ENCODE measurements around the gene MICAL3. TPM values are rescaled to one million over a fixed set of nuclear protein-coding genes. Genes with fewer than 3 reads are reported as not detected.
"Not testable (repeated sequence)": the region's sequence is repeated elsewhere in the genome, so short reads cannot be mapped to it uniquely, and the experiment has no call there.

MICAL3 gene
- total RNA-seq, 4 donors from 2014 or later: 30.4 to 57.1 (median 37.7) TPM

DNA sequence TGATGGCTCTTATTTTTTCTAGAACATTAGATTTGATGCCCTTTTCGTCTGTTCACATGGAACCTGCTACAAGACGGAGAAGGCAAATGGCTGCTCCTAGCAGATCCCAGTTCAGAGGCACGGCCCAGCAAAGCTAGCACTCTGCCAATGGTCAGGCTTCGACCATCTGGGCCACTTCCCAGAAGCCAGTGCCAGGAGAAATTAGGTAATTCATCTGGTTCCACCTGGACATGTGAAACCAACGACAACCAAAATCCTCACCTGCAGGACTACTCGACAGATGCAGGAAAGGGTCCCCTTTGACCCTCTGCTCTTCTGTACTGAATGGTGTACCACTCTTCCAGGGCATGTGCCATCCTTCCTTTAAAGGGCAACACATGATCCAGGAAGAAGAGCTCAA is 25.4 kb downstream of the MICAL3 start:
- TF ChIP-seq, protein P1, sequence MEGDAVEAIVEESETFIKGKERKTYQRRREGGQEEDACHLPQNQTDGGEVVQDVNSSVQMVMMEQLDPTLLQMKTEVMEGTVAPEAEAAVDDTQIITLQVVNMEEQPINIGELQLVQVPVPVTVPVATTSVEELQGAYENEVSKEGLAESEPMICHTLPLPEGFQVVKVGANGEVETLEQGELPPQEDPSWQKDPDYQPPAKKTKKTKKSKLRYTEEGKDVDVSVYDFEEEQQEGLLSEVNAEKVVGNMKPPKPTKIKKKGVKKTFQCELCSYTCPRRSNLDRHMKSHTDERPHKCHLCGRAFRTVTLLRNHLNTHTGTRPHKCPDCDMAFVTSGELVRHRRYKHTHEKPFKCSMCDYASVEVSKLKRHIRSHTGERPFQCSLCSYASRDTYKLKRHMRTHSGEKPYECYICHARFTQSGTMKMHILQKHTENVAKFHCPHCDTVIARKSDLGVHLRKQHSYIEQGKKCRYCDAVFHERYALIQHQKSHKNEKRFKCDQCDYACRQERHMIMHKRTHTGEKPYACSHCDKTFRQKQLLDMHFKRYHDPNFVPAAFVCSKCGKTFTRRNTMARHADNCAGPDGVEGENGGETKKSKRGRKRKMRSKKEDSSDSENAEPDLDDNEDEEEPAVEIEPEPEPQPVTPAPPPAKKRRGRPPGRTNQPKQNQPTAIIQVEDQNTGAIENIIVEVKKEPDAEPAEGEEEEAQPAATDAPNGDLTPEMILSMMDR (IDR thresholded peaks at IDR 0.05): no peak
- TF ChIP-seq EP300 (IDR thresholded peaks at IDR 0.05): no peak
- no peak for TF ChIP-seq POLR2A (IDR thresholded peaks at IDR 0.05)
- TF ChIP-seq POLR2AphosphoS5 (IDR thresholded peaks at IDR 0.05): no peak
- WGBS: 94% methylated on average over 6 of the region's 6 CpGs
- Histone ChIP-seq H3K27ac (no peak overlapping the region), H3K36me3 (no peaks in the 10 kb centered on the region), H3K9me3 (no peaks in the 10 kb centered on the region), H3K27me3 (no peaks in the 10 kb centered on the region), H3K4me1 (peaks cover 22% of the 10 kb centered on the region), H3K4me3 (no peak overlapping the region)
- no peak for DNase-seq (ENCODE audit: low spot score in 2 of 2)

GRCh38 chr22:17997456-17997855 is 26.9 kb downstream of the MICAL3 start:
- no peak for DNase-seq (ENCODE audit: low spot score in 2 of 2)
- H3K9me3 ChIP-seq: no peaks in the 10 kb centered on the region
- no peak overlapping the region for H3K4me3 ChIP-seq
- WGBS: 67% methylated on average over 5 of the region's 5 CpGs
- no peak overlapping the region for H3K27ac ChIP-seq
- peaks cover 22% of the 10 kb centered on the region for H3K4me1 ChIP-seq
- TF ChIP-seq EP300 (IDR thresholded peaks at IDR 0.05): no peak
- TF ChIP-seq, protein P1 (IDR thresholded peaks at IDR 0.05): no peak
- TF ChIP-seq POLR2AphosphoS5 (IDR thresholded peaks at IDR 0.05): no peak
- no peak for TF ChIP-seq POLR2A (IDR thresholded peaks at IDR 0.05)
- no peaks in the 10 kb centered on the region for H3K36me3 ChIP-seq
- no peaks in the 10 kb centered on the region for H3K27me3 ChIP-seq

DNA sequence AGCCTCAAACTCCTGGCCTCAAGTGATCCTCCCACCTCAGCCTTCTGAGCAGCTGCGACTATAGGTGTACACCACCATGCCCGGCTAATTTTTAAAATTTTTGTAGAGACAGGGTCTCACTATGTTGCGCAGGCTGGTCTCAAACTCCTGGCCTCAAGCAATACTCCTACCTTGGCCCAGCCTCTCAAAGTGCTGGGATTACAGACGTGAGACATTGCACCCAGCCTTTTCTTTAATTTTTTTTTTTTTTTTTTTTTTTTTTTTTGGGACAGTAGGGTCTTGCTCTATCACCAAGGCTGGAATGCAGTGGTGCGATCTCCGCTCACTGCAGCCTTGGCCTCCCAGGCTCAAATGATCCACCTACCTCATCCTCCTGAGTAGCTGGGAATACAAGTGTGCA is 29.1 kb downstream of the MICAL3 start:
- DNase-seq (ENCODE audit: low spot score in 2 of 2); H3K9me3 ChIP-seq; H3K4me3 ChIP-seq; H3K27me3 ChIP-seq; H3K36me3 ChIP-seq; H3K27ac ChIP-seq: not testable (repeated sequence)
- peaks cover 19% of the 10 kb centered on the region for H3K4me1 ChIP-seq
- WGBS: 93% methylated on average over 6 of the region's 6 CpGs

- TF ChIP-seq POLR2A (IDR thresholded peaks at IDR 0.05): no peak
- TF ChIP-seq, protein P1 (IDR thresholded peaks at IDR 0.05): no peak
- TF ChIP-seq EP300 (IDR thresholded peaks at IDR 0.05): no peak
- TF ChIP-seq POLR2AphosphoS5 (IDR thresholded peaks at IDR 0.05): no peak
- no peak overlapping the region for H3K27ac ChIP-seq
- 91% methylated on average over 9 of the region's 10 CpGs for WGBS
- no peaks in the 10 kb centered on the region for H3K9me3 ChIP-seq
- H3K27me3 ChIP-seq: no peaks in the 10 kb centered on the region
- H3K4me3 ChIP-seq: no peak overlapping the region
- DNase-seq (ENCODE audit: low spot score in 2 of 2): no peak
- H3K4me1 ChIP-seq: peaks cover 12% of the 10 kb centered on the region
- no peaks in the 10 kb centered on the region for H3K36me3 ChIP-seq
Observed at GRCh38 chr22:17994424-17995108, 29.8 kb downstream of the MICAL3 start.

DNA sequence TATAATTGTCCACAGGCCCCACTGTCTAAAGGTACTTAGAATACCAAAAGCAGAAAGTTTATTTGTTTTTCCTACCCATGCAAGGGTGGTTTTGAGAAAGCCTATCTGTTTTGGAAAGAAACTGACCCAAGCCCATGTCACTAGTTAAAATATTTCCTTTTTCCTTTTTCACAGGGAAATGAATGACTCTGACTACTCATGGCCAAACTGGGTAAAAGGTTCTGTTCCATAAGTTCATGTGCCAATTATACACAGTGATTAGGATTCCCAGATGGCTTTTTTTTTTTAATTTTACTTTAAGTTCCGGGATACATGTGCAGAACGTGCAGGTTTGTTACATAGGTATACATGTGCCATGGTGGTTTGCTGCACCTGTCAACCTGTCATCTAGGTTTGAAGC is 31.4 kb downstream of the MICAL3 start:
- not testable (repeated sequence) for H3K9me3 ChIP-seq; H3K36me3 ChIP-seq; H3K27me3 ChIP-seq; H3K4me3 ChIP-seq; H3K27ac ChIP-seq; DNase-seq (ENCODE audit: low spot score in 2 of 2)
- 91% methylated on average over 2 of the region's 2 CpGs for WGBS
- peaks cover 10% of the 10 kb centered on the region for H3K4me1 ChIP-seq

GRCh38 chr22:17991992-17992391 is 32.4 kb downstream of the MICAL3 start:
- not testable (repeated sequence) for H3K27me3 ChIP-seq; H3K36me3 ChIP-seq; H3K27ac ChIP-seq; H3K9me3 ChIP-seq; H3K4me3 ChIP-seq; DNase-seq (ENCODE audit: low spot score in 2 of 2)
- WGBS: 91% methylated on average over 4 of the region's 4 CpGs
- peaks cover 10% of the 10 kb centered on the region for H3K4me1 ChIP-seq

DNA sequence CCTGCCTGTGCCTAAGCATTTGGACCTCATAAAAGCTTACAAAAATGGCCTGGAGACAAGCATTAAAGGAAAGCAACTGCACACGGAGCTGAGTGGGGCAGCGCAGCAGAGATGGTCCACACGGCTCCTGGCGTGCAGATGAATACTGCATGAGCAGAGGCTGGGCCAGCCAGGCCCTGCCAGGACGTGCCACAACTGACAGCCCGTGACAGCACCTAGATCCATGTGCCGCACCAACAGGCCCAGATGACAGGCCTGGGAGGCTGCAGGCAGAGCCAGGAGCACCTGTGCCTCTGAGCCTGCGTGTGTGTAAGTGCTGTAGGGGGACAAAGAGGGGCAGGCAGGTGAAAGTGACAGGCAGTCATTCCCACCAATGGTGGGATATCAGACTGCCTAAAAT is 33.4 kb downstream of the MICAL3 start:
- no peaks in the 10 kb centered on the region for H3K27me3 ChIP-seq
- peaks cover 10% of the 10 kb centered on the region for H3K4me1 ChIP-seq
- no peak for DNase-seq (ENCODE audit: low spot score in 2 of 2)
- no peak overlapping the region for H3K4me3 ChIP-seq
- H3K36me3 ChIP-seq: no peaks in the 10 kb centered on the region
- no peaks in the 10 kb centered on the region for H3K9me3 ChIP-seq
- H3K27ac ChIP-seq: no peak overlapping the region
- 71% methylated on average over 8 of the region's 8 CpGs for WGBS
- TF ChIP-seq EP300 (IDR thresholded peaks at IDR 0.05): no peak
- TF ChIP-seq POLR2A (IDR thresholded peaks at IDR 0.05): no peak
- TF ChIP-seq, protein P1 (IDR thresholded peaks at IDR 0.05): no peak
- no peak for TF ChIP-seq POLR2AphosphoS5 (IDR thresholded peaks at IDR 0.05)

All from suprapubic skin (tissue), 4 donors.